NCI-H524 treated with DMSO at 0.1 percent for 48 hours (cell line): ENCODE measurements around the gene NGFR.

Source experiments
- DNase-seq: peaks from one replicate; lab custom pipeline; 2025; lab: John Stamatoyannopoulos, UW

NGFR gene, protein sequence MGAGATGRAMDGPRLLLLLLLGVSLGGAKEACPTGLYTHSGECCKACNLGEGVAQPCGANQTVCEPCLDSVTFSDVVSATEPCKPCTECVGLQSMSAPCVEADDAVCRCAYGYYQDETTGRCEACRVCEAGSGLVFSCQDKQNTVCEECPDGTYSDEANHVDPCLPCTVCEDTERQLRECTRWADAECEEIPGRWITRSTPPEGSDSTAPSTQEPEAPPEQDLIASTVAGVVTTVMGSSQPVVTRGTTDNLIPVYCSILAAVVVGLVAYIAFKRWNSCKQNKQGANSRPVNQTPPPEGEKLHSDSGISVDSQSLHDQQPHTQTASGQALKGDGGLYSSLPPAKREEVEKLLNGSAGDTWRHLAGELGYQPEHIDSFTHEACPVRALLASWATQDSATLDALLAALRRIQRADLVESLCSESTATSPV

GRCh38 chr17:49494986-49495841 lies at the start of gene NGFR:
Gene NGFR (plus strand): TSS chr17:49495293. CDS start chr17:49495418, 125 bp downstream.
- no peak for DNase-seq

DNA sequence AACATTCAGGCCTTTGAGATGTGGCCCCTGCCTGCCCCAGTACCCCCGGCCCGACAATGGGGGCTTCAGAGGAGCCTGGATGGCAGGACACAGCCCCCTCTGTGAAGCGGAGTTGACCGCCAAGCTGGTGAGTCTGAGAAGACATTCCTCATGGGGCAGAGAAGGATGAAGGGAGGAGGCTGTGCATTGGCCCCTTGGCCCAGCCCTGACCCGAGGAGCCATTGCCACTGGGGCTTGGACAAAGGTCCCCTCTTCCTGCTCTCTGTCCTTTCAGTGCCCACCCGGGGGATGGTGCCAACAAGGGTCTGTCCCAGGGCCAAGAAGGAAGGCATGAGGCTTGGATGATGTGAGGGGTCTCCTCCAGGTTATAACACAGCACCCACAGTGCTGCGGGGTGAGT lies 49.5 kb upstream of the NGFR start:
- DNase-seq: no peak

DNA sequence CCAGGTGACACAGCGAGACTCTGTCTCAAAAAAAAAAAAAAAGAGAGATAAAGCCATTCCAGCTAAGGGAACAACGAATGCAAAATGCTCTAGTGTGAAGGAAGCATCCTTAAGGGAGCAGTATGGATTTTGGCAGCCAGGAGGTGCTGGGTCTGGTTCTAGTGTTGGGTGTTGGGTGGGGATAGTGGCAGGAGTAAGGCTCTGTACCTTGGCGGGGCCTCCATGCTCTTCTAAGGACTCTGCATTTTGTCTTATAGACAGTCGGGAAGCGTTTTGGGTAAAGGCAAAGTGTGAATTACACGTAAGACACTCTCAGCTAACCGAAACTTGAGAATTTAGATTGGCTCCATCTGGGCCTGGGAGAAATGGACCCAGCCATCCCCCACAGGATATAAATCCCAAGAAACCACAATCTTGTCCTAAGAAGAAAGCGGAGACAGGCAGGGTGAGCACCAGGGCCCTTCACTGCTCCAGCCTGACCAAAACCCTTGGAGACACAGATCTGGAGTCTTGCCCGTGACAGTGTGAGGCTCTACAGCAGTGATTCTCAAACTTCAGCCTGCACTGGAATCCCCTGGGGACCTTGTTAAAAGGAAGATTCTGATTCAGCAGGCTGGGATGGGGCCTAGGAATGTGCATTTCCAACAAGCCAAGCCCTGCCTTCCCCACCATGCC lies 47.3 kb upstream of the NGFR start:
- DNase-seq: no peak

DNA sequence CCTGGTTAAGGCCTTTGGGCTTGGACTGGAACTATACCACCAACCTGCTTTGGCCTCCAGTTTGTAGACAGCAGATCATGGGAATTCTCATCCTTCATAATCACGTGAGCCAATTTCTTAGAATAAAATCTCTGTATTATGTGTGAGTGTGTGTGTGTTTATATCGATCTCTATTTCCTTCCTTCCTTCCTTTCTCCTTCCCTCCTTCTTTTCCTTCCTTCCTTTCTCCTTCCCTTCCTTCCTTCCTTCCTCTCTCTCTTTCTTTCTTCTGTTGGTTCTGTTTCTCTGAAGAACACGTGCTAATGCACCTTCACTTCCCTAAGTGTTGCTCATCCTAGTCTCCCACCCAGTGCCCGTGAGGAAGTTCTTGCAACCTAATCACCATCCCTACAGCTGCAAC lies 44.9 kb upstream of the NGFR start:
- no peak for DNase-seq

DNA sequence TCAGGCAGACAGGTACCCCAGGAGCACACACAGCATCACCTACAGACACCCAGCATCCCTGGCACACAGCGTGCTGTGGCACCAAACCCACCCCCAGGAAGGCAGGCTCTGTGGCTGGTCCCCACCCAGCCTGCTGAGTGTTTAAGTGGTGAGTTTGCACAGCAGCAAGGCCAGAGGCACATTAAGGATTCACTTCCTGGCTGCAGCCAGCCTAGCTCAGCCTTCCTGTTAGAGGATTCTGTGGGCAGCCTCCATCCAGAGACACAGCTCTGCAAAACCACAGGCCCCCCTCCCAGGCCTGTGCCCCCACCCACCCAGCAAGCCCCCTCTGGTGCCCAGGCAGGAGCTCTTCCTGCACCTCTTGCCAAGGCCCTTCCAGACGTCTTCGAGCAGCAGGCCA lies 44.4 kb upstream of the NGFR start:
- no peak for DNase-seq

GRCh38 chr17:49452201-49452600 lies 42.9 kb upstream of the NGFR start:
- no peak for DNase-seq

DNA sequence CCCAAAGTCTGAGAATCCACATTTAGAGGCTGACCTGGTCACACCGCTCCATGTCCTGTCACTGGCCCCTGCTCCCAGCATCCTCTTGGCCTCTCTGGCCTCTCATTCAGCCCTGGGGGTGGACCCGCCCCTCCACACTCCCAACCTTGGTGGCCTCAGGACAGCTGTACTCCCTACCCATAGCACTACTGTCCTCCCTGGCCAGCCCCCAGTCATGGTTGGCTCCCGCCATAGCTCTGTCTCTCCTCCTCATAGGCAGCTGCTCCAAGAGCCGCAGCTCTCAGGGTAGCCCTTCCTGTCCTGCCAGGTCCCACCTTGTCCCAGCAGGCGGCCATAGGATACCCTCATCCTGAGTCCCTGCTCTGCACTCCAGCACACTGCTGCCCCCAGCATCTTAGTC lies 42.4 kb upstream of the NGFR start:
- no peak for DNase-seq

DNA sequence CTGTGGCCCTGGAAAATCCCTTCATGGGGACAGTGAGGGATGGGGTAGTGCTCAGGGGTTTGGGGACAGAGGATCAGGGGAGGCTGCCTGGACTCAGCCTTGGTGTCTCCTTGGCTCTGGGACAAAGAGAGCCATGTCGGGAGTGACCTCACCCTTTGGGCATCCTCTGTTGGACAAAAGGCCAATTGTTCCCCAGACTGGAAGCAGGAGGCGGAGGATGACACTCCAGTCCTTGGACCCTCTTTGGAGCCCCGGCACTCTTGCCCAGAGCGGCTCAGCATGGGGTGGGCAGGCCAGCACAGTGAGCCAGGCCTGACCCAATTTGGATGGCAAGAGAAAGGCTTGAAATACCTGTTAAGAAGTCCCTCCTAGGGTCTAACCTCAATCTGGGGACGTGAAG lies 41.0 kb upstream of the NGFR start:
- DNase-seq: no peak

DNA sequence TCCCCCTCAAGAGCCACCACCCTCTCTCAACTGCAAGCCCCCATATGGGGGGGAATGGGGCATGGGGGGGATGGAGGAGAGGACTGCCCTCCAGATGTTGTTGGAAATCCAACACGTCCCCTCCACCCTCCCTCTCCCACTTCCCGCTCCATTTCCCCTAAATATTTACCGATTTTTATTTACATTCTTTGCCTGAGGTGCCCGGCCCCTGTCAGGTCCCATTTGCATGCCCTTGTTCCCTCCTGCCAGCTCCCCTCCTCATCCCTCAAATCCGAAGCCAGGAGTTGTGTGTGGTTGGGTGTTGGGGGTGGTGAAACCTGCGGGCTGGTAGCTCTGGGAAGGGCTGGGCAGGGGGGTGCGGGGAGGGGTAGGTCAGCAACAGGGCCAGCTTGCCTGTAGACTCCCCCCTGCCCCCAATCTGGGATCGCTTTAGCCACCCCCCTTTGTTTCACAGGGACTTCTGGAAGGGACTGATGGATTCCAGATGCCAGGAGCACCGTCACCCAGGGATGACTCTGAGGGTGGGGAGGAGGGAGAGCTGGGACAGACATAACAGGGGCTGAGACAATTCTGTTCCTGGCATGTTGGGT lies 39.7 kb upstream of the NGFR start:
- no peak for DNase-seq

- DNase-seq: no peak
Measured at GRCh38 chr17:49456183-49456965, 38.7 kb upstream of the NGFR start.

GRCh38 chr17:49457564-49458535 lies 37.2 kb upstream of the NGFR start:
- no peak for DNase-seq

DNA sequence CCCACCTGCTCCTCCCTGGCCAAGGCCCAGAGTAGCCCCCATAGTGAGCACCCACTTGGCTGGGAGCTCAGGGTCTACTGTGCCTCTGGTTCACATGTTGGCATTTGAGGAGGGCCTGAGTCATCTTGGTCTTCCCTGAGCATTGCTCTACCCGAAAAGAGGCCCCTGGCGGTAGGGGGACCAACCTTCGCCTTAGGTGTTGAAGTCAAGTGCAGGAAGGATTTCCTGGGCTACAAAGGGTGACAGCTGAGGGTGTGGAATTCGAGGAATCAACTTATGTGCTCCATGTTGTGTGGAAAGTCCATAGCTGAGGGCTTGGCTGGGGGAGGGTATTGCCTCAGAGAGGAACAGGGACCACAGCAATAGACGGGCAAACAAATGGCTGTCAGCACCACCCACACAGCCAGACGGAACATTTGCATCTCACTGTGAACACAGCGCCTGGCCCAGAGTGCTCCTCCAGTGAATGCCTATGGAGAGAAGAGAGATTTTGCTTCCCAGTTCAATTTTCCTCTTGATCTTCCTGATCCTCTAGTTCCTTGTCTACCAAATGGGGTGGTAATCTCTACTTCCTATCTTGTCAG lies 35.6 kb upstream of the NGFR start:
- DNase-seq: no peak

DNA sequence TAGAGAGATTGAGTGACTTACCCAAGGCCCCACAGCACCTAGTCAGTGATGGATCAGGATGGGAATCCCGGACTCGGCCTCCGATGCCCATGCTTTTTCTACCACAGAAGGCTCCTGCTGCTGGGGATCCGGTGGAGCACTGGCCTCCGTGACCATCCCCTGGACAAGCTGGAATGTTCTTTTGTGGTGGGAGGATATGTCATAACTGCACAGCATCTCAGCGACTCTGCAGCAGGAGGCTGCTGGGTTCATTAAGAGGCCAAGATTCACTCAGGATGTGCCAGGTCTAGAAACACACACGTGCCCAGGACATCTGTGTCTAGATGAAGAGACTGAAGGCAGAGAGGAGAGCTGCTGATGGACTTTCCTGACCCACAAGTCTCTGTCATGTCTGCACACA lies 34.7 kb upstream of the NGFR start:
- no peak for DNase-seq

- DNase-seq: no peak
Measured at GRCh38 chr17:49461580-49461979, 33.5 kb upstream of the NGFR start.

DNA sequence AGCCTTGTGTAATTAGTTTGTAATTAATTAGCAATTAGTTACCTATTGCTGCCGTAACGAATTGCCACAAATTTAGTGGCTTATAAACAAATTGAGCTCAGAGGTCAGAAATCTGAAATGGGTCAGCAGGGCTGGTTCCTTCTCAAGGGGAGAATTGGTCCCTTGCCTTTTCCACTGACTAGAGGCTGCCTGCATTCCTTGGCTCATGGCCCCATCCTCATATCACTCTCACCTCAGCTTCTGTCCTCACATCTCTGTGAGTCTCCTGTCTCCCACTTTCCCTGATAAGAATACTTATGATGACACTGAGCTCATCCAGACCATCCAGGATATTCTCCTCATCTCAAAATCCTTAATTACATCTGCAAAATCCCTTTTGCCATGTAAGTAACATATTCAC lies 31.0 kb upstream of the NGFR start:
- DNase-seq: no peak

DNA sequence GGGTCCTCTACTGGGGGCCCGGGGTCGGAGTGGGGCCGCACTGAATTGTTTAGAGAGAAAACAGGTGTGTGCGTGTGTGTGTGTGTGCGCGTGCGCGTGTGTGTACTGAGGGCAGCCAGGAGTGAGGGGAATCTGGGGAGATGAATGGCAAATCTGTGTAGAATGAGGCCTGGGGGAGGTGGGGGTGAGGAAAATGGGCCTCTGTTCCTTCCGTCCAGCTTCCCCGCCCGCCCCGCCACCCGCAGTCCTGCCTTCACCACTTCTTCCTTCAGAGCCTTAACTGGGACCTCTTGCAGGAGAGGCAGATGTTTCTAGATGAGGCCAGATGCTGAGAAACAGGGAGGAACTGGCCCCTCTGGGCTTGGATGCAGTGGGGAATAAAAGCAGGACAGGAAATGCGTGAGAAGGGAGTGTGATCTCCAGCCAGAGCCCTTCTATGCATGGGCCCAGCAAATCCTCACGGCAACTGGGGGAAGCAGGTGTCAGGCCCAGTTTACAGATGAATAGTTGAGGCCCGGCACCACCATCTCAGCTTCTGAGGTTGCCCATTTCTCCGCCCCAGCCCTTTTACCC lies 29.7 kb upstream of the NGFR start:
- DNase-seq: no peak

DNA sequence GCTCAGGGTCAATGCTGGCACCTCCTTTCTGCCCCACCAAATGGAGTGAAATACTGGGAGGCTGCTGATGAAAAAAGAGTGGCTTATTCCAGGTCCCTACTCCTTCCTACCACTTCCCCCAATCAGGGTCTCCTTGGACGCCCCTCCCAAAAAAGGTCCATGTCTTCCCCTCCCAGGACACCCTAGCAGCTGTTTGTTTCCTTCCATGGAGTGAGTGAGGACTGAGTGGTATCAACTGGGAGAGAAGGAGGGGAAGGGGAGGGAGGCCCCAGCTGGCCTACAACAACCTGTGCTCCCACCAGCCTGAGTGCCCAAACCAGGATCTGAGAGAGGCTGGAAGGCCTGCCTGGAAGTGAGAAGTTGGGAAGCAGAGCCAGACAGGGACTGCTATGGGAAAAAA lies 28.7 kb upstream of the NGFR start:
- DNase-seq: no peak

DNA sequence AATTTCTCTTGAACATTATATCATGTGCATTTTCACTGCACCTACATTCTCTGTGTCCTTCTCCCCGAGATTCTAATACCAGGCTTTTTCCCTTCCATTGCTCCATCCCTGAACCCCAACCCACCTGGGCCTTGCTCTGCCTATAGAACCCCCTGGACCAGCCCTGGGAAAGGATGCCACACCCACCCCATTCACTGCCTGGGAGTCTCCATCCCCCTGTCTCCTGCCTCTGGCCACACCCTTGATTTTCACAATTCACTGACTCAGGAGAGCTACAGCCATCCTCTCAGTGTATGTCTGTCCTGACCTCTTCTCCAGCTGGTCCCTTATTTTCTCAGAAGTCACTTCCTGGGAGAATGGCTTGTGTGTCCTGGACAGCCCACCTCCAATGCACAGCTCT lies 27.9 kb upstream of the NGFR start:
- no peak for DNase-seq

GRCh38 chr17:49468811-49469385 lies 26.2 kb upstream of the NGFR start:
- no peak for DNase-seq
